ENCODE results near the gene PLXDC2.

The PLXDC2 gene

DNA sequence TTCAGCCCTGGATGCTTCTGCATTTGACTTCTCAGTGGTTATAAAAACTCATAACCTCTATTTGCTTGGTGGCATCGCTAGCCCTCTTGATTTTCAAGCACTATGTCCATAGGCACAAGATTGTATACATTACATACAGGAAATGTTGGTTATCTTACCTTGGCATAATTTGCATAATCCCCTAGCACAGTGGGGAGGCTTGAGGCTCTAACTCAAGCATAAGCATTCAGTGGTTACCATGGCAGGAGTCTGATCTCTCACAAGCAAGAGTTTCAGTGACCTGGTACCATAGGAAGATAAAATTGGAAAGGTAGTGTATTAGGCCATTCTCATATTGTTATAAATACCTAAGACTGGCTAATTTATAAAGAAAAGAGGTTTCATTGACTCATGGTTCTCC lies 121.8 kb downstream of the PLXDC2 start:
- DNase-seq (ENCODE audit: low spot score) = no peak

DNA sequence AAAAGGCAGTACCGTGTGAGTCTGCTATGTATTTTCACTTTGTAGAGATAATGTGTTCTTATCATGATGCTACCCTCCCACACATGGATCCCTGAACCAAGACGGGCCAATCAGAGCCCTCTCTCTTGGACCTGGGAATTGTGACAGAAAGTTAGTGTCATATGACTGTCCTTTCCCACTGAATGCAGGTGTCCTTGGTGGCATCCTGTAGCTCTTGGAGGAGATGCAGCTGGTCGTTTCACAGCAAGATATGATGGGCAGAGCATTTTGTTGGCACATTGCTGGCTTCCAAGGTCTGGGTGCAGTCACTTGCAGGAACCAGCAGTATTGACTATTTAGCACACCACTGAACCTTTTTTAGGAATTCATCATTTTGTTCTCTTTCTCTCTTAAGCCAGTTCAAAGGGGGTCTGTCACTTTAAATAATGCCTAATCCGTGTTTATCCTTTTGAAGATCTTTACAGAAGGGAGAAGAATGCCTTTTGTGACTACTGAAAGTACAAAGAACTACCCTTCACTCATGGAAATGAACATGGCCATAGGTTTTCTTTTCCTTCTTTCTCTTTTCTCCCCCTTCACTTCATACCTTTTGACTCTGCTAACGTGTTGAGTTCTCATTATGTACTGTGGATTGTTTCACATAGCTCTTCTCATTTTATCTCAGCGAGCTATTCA lies 125.1 kb downstream of the PLXDC2 start:
- peak; percentile 25 for DNase-seq (ENCODE audit: low spot score)

DNA sequence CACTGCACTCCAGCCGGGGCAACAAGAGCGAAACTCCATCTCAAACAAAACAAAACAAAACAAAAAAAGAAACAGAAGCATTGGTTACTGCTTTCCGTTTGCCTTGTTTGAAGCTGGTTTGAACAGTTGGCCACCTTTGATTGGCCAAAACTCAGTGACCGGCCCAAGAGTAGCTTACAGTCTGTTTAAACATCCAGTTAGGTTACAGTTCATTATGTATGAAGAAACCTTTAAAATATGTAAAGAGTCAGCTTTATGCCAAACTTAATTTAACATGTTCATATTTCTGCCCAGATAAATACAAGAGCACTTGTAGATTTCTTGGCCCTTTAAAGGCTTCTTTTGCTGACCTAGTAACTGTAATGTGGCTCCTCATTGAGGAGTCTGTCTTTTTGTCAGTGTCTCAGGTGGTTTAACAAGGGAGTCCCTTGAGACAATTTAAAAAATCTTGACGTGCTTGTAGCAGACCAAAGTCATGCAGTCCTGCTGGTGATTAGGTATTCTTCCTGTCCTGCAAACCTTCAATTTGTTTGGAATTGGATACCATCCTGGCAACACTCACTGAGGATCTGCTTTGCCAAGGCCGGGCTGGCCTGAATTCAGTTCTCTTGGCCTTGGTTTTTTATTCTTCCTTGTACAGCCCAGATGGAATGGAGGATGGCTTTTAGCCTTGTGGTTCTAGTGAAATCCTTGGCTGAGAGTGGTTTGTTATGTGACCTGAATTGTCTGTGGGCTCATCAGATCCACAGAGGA lies 128.9 kb downstream of the PLXDC2 start:
- DNase-seq (ENCODE audit: low spot score) = peak; percentile 88

DNA sequence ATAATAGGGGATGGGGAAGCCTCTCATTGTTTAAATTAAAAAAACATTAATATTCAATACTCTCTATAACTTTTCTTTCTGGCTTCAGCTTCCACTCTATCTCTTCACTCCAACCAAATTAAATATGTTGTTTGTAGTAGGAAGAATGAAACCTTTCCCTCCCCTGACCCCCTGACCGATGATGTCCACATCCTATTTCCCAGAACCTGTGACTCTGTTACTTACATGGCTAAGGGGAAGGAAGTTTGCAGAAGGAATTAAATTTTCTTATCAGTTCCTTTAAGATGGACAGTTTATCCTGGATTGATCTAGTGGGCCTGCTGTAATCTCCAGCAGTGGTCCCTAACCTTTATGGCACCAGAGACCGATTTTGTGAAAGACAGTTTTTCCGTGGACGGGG lies 130.0 kb downstream of the PLXDC2 start:
- DNase-seq (ENCODE audit: low spot score) = no peak

DNA sequence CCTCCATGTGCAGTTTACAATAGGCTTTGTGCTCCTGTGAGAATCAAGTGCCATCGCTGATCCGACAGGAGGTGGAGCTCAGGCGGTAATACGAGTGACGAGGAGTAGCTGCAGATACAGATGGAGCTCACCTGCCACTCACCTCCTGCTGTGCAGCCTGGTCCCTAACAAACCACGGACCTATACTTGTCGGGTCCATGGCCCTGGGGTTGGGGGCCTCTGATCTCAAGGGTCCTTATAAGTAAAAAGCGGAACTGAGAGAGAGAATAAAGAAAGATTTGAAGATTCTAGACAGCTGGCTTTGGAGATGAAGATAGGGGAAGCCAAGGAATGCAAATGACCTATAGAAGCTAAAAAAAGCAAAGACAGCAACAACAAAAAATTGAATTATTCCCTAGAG lies 130.6 kb downstream of the PLXDC2 start:
- no peak for DNase-seq (ENCODE audit: low spot score)

DNA sequence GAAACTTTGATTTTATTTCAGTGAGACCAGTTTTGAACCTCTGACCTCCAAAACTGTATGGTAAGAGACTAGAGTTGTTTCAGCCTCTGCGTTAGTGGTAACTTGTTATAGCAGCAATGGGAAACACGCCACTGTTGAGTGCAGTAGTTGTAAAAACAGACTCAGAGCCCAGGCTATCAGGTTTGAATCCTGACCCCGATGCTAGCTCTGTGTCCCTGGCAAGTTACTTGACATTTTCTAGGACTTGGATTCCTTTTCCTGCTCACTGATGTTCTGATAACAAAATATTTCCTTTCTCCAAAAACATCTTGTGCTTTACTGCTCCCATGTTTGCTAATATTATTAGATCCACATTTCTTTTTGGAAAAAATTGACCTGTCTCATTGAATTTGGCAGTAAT lies 131.0 kb downstream of the PLXDC2 start:
- no peak for DNase-seq (ENCODE audit: low spot score)

DNA sequence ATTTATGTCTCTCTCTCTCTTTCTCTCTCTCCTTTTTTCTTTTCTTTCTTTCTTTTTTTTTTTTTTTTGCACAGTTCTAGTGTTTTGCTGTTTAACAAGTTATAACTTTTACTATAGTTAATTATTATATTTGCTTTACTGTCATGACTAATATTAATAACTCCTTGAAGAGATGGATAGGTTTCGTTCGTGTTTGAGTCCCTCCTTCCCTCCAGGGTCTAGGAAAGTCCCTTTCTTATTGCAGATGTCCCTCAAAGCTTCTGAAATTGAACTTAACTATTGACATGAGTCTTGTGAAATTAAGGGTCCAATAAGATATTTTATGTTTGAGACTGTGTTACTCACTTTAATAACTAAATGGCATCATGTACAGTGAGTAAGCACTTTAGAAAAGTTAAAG lies 131.4 kb downstream of the PLXDC2 start:
- no peak for DNase-seq (ENCODE audit: low spot score)

DNA sequence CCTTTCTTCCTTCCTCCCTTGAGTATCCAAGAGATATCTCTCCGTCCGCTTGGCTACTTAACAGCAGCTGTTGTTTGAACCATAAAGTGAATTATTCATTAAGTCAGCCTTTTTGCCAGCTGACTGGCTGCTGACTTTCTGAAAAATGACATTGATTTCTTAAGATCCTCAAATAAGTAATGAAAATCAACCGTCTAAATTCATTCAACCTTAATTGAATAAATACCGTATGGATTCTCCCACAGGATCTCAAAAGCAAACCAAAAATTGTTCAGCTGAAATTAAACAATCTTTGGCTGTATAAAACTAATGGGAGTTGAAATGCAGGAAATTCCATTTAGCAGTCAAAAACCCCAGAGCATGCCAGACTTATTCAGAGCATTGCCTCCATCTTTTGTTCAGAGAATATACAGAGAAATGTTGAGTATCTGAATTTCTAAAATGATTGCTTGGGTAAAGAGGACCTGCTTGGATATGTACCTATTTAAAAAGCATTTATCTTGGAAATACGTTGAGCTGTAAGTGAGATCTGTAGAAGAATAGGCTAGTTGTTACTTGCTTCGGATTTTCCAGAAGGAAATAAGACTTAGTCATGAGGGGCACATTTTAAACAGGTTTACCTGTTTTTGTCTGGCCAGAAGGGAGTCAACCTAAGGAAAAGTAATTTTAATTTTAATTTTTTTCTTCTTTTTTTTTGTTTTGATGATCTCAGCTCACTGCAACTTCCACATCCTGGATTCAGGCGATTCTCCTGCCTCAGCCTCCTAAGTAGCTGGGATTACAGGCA lies 136.2 kb downstream of the PLXDC2 start:
- no peak for DNase-seq (ENCODE audit: low spot score)

DNA sequence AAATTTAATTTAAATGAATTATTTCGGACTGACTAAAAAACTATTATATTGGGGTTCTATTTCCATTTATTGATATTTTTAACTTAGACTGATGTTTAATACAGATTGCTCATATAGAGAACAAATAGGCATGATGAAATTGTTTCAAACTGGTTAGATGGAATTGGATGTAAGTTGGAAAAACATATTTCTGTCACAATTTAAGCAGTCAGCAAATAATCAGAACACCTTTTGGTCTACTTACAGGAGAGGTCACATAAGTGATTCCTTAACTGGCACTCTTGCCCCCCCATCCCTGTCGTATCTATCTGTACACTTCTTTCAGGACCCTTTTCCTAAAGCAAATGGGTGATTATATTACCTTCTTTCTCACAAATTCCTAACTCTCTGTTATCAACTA lies 138.4 kb downstream of the PLXDC2 start:
- DNase-seq (ENCODE audit: low spot score) = no peak

DNA sequence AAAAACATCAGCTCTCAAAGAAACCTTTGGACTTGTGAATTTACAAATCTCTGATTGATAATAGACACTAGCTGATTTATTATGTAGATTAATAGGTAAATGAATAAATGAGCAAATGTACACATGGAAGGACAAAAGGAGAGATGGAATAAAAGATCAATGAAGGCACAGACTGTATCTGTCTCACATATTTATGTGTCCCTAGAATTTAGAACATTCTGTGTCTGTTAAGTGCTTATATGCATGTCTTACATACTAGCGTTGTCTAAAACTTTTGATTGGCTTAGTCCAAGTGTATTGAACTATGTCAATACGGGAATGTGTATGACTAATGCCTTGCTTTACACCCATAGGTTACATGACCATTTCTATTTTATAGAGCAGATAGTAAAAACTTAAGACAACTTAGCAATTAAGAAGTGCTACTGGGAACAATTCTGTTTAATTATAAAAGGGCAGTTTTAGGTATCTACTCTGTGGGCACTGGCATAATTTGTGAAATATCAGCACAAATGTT lies 140.3 kb downstream of the PLXDC2 start:
- DNase-seq (ENCODE audit: low spot score) = no peak

DNA sequence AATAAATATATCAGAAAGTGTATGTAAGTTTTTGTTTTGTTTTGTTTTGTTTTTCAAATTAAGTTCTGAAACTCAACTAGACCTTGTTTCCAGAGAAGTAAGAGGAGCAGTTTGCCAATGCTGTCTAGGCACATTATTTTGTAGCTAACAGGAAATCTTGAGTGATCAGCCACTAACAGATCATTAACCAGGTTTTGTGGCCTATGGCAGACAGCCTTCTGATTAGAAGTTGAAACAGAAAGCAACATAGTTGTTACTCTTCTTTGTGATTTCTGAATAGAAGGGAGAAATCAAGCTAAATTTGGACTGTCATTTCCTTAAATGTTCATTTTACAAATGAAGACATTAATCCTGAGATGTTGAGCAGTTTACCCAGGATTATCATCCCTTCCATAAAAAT lies 142.6 kb downstream of the PLXDC2 start:
- no peak for DNase-seq (ENCODE audit: low spot score)

DNA sequence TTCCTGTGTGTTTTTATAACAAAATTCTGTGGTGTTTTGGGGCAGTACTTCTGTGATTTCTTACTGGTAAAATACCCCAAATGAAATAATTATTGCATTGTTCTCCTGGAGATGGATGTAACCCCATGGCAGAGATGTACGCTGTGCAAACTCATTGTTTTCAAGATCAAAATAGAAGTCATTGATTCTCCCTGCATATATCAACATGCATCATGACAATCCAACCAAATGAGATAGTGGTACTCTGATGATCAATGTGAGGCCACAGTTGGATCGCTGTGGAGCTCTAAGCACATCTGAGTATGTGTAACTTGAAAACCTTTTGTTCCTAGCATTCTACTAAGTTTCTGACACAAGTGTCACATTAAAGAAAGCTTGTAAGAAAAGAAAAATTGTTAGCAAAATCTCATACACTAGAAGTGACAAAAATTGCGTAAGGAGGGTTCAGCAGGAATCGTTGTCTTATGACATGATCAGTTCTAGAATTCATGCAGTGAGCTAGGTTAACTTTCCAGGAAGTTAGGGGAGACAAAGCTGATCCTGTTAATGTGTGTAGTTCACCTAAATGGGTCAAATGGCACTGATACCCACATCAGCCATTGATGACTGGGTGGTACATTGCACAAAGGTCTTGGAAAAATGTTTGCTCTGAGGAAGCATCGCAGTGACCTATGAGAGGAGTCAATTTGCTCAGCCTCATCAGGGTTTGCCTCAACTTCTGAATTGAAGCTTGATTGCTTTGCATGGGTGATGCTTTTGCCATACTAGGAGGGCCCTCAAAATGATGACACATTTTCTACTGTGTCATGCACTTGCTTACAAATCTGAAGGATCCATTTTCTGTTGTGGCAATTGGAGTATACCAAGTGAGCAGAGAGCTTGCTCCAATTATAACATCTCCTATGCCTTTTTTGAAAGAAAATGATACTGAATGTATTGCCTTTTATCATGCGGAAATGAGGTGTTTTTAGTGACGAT lies 145.1 kb downstream of the PLXDC2 start:
- no peak for DNase-seq (ENCODE audit: low spot score)

DNA sequence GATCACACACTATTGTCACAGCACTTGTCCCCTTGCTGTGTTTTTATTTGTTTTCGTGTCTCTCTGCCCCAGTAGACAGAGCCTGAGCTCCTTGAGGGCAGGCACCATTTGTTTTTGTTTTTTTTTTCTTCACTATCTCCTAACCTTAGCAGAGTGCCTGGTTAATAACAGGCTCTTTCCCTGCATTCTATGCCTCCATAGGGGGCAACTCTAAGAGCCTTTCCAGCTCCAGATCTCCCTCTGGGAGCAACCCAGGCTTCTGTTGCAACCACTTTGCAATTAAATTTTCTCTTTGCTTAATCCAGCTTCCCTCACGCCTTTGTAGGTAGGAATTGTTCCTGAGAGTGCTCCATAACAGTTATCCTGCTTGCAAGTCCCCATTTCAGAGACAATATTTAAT lies 148.4 kb downstream of the PLXDC2 start:
- DNase-seq (ENCODE audit: low spot score) = no peak

DNA sequence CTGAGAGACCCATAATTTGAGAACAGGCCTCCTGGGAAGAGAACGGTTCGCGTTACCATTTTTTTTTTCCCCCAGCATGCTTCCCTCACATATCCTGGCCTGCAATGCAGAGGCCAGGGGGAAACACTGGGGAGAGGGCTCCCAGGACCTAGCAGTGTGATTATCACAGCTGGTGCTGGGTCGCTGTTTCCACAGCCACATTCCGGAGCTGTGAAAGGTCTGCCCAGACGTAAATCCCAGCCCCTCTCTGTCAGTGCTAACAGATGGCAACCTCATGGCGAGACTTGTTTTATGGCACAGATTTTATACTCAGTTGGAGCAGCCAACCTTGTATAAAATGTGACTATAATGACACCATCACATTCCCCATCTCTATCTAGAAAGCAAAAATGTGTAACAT lies 150.5 kb downstream of the PLXDC2 start:
- peak; percentile 45 for DNase-seq (ENCODE audit: low spot score)

DNA sequence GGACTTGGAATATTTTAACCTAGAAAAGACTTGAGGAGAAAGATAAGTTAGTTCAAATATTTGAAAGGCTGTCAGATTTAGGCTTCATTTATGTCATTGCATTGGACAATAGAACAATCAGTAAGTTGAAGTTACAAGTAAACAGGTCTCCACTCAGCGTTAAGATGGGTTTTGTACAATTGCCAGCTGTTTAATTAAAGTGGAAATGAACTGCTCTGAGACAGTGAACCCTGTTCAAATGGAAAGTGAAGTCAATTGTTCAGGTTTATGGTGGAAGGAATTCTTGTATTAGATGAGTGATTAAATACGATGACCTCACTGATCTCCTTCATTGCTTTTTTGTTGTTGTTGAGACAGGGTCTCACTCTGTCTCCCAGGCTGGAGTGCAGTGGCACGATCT lies 151.7 kb downstream of the PLXDC2 start:
- no peak for DNase-seq (ENCODE audit: low spot score)

DNA sequence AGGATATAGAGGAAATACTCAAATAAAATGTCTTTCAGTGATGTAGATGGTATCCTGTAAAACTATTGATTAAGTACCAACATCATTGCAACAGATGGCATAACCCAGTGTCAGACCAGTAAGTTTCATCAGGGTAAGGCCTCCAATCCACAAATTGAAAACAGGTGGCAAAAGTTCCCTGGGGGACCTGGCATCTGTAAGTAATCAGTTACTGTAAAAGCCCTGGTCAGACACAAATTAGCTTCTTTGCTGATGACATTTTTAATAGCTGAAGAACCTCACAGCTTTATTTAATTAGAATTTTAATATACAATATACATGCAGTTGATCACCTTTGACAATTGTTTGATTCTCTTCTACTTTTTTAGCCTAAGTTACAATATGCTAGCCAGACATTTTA lies 152.5 kb downstream of the PLXDC2 start:
- DNase-seq (ENCODE audit: low spot score) = no peak

DNA sequence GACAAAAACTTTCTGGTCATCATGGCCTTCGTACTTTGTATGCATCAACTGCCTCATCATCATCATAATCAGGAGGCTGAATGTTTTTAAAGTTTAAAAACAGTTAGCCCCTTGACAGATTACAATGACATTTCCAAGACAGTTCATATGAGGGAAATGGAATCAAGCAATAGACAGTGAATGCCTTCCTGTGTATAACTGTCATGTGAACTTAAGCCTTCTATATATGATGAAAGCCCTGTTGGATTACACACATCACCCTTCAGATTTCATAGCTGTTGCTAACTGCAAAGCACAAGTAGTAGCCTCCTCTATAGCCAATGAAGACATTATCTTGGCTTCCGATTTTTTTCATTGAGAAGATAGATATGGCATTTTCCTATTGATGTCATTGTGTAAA lies 154.0 kb downstream of the PLXDC2 start:
- no peak for DNase-seq (ENCODE audit: low spot score)

DNA sequence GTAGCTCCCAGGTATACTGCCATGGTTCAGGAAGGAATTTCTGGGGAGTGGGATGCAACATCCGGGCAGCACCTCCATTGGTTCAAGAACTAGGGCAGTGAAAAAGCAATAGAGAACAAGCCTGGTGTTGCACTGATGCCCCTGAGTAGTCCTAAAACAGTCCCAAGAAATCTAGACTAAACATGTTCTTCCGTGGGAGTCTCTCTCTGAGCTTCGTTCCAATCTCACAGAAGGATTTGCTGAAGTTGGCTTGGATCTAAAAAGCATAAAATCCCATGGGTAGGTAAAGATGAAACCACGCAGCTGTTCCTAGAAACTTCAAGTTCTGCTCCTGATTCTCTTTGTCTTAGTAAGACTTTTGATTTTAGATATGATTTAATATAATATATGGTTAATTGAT lies 154.5 kb downstream of the PLXDC2 start:
- DNase-seq (ENCODE audit: low spot score) = no peak

DNA sequence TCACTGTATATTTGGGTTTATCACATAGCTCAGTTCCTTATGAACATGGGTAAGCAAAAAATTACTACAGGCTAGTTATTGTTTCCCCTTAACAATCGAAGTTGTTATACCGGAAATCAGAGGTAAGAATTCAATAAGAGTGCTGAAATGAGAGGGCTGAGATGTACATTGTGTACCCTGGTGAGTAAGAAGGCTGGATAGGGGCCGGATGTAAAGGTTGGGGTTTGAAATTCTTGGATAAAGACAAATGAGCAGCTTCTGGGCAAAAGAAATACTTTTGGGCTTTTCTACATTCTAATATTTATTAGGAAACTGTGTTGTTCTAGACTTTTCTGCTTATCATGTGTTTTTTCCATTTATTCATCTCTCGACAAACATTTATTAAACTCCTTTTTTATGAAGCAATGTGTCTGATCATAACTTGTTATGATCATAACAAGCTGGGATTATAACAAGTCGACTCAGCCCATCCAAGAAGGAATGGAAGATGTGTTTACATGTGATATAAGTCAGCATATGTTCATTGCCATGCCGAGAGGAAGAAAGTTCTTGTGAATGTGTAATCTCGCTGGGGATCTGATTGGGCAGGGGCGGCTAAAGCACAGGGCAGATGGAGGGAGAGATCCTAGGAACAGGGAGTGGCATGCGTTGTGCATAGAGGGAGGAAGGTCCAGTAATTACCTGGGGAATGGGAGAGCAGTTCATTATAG lies 155.3 kb downstream of the PLXDC2 start:
- no peak for DNase-seq (ENCODE audit: low spot score)

DNA sequence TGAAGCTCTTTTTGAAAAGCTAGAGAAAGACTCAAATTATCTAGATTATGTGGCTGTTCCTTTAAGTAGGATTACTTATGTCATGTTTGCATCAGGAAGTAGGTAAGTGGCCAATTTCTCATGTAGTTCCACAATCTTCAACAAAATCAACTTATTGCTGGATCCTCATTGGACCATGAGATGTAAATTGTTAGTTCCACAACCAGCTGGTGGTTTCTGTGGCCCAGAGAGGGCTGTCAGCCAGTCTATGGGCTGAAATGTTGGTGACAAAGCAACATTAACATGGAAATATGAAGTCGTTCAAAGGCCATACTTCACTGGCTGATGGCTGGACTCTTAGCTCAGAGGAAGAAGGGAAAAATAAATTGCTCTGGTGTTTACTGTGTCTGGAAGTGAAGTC lies 157.9 kb downstream of the PLXDC2 start:
- DNase-seq (ENCODE audit: low spot score) = no peak

DNA sequence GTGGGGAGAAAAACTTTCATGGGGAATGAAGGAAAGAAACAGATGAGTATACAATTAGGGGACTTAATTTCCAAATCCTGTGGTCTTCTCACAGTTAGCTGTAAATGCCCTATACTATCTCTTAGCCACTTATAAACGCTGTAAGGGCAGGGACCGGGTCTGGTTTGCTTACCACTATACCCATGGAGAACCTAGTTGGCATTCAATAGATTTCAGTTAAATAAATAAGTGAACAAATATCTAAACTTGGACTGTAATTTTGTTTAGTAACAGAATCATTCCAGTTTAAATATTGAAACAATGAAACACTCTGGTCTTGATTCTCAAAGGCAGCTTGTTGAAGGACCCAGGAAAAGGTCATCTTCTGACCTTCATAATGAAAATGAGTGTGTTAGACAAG lies 158.3 kb downstream of the PLXDC2 start:
- no peak for DNase-seq (ENCODE audit: low spot score)
